Esophagus squamous epithelium (tissue), 5 donors: ENCODE measurements around the gene NPM3. TPM values are rescaled to one million over a fixed set of nuclear protein-coding genes. Genes with fewer than 3 reads are reported as not detected.

ENCODE experiments used
- DNase-seq: peaks from one replicate; lab custom pipeline; 2025; lab: John Stamatoyannopoulos, UW
- H3K27ac ChIP-seq, 4 donors: fragments of 200-600 bp; sonication (generic); one replicate each; pipeline ENCODE4 v1.5.1; 2016 to 2019; ENCODE audit warnings: mild to moderate bottlenecking in 1 of 4
- H3K27me3 ChIP-seq, 4 donors: fragments of 200-600 bp; sonication (generic); 1 replicate in 3 of 4; 2 replicates in 1 of 4; pipeline versions ENCODE4 v1.5.1 to v1.6.0; 2017 to 2021; ENCODE audit warnings: antibody characterized with exemption in 1 of 4
- H3K36me3 ChIP-seq, 3 donors: fragments of 200-600 bp; sonication (generic); one replicate each; pipeline ENCODE4 v1.5.1; 2016 to 2019
- H3K4me1 ChIP-seq, 3 donors: fragments of 200-600 bp; sonication (generic); one replicate each; pipeline ENCODE4 v1.5.1; 2017 to 2019
- H3K4me3 ChIP-seq, 4 donors: fragments of 200-600 bp; sonication (generic); 1 replicate in 3 of 4; 2 replicates in 1 of 4; pipeline ENCODE4 v1.5.1; 2016 to 2019; ENCODE audit warnings: mild to moderate bottlenecking in 2 of 4, moderate library complexity in 1 of 4
- H3K9me3 ChIP-seq, 3 donors: fragments of 200-600 bp; sonication (generic); one replicate each; pipeline ENCODE4 v1.5.1; 2016 to 2019
- POLR2A ChIP-seq, 4 donors: fragments of 450-650 bp; IDR thresholded peaks; one replicate each; pipeline ENCODE4 v1.6.1; 2017; ENCODE audit warnings: antibody characterized with exemption in 4 of 4, mild to moderate bottlenecking in 4 of 4, moderate library complexity in 3 of 4
- WGBS, 2 donors: methylation state at CpG; one replicate each; pipeline ENCODE4 v1.1.5; 2018; 5-methylcytosine and 5-hydroxymethylcytosine counted together
- intact Hi-C: fragments of 100-400 bp; cut with DNase I; formaldehyde crosslinking; loops from one replicate; pipeline ENCODE4 v1.15.0; 2022
- total RNA-seq, 4 donors: library from RNA; depleted of rRNA; stranded (reverse); fragments of >200 nt; gene quantifications; one replicate each; pipeline ENCODE4 v1.1.0, GENCODE V29; 2016
- TF ChIP-seq, protein P1 (sequence below), 6 experiments: fragments of 450-650 bp in 4 of 6; fragments of 200-600 bp in 2 of 6; sonication (generic) in 2 of 6; IDR thresholded peaks; one replicate each; pipeline ENCODE4 v1.5.1; 2016 to 2019; ENCODE audit warnings: antibody characterized with exemption in 6 of 6, mild to moderate bottlenecking in 4 of 6, moderate library complexity in 4 of 6
- donor health status: DM: yes; HTN: yes; CAD: no.

NPM3 gene
- total RNA-seq, 4 donors from 2014 or later: 36.7 to 91.3 (median 52.2) TPM

DNA sequence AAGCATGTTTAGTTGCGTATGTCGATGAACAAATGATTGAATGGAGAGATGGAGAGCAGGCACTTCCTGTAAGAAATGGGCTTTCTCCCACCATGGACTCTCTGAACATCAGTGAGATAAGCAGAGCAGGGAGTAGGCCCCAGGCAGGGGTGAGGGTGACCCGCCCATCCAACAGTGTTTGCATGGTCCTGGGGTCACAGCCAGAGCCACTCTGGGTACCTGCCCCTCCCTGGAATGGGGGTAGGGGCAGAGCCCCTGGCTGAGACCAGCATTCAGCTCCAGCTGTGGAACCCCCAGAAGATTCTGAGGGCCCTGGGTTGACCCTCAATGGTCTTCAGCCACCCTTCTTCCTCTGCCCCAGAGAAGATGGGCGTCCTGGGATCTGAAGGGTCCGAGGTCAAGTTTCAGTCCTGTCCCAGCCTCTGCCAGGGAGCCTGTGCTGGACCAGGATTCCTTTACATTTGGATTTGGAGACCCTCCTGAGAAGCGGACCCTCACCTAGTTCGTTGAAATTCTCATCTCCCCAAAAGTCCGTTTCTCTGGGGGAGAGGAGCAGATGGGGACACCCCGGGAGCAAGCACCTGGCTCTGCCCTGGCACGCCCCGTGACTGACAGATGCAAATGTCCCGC lies 5.0 kb downstream of the NPM3 start:
- Histone ChIP-seq H3K4me1 (peaks cover 47 to 85% (median 52%) of the 10 kb centered on the region in 3 donors), H3K27ac (no peak overlapping the region), H3K27me3 (peaks cover 29 to 65% (median 30%) of the 10 kb centered on the region in 4 donors), H3K9me3 (no peaks in the 10 kb centered on the region), H3K36me3 (no peaks in the 10 kb centered on the region), H3K4me3 (peak overlapping the region in 2 of 4 donors; percentile 45 to 67)
- 50 to 54% methylated on average over 5 to 10 of the region's 12 CpGs for WGBS, 2 donors
- DNase-seq: no peak
- TF ChIP-seq, protein P1, sequence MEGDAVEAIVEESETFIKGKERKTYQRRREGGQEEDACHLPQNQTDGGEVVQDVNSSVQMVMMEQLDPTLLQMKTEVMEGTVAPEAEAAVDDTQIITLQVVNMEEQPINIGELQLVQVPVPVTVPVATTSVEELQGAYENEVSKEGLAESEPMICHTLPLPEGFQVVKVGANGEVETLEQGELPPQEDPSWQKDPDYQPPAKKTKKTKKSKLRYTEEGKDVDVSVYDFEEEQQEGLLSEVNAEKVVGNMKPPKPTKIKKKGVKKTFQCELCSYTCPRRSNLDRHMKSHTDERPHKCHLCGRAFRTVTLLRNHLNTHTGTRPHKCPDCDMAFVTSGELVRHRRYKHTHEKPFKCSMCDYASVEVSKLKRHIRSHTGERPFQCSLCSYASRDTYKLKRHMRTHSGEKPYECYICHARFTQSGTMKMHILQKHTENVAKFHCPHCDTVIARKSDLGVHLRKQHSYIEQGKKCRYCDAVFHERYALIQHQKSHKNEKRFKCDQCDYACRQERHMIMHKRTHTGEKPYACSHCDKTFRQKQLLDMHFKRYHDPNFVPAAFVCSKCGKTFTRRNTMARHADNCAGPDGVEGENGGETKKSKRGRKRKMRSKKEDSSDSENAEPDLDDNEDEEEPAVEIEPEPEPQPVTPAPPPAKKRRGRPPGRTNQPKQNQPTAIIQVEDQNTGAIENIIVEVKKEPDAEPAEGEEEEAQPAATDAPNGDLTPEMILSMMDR (IDR thresholded peaks at IDR 0.05): no peak
- TF ChIP-seq POLR2A (IDR thresholded peaks at IDR 0.05): no peak
- intact Hi-C loops: loop anchor here (5.0 kb wide), 1 partner anchor 176 kb away; no protein-coding TSS in a partner anchor

DNA sequence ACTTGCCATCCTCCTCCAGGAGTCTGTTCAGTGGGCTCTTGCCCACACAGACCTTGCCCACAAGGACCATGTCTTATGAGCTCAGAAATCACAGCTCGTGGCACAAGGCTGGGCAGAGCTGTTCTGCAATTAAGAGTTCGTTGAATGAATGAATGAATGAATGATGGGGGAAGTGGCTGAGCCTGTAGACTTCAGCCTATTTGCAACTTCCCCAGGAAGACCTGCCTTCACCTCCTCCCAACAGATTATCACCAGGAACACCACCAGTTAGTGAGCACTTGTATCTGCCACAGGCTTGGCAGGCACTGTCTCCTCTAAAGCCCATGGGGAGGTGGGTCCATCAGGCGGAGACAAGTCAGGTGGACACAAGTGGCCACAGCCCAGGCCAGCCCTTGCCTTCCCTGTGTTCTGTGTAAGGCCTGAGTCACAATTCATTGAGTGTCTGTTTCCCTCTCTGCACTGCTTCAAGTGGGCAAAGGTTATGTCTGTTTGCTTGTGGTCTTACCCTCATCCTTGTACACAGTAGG lies 5.6 kb downstream of the NPM3 start:
- intact Hi-C loops: loop anchor here (5.0 kb wide), 1 partner anchor 175 kb away; no protein-coding TSS in a partner anchor
- 84 to 100% methylated on average over 1 to 2 of the region's 3 CpGs for WGBS, 2 donors
- Histone ChIP-seq H3K4me1 (peaks cover 44 to 80% (median 50%) of the 10 kb centered on the region in 3 donors), H3K4me3 (no peak overlapping the region), H3K9me3 (no peaks in the 10 kb centered on the region), H3K27ac (no peak overlapping the region), H3K36me3 (no peaks in the 10 kb centered on the region), H3K27me3 (peaks cover 30 to 71% (median 33%) of the 10 kb centered on the region in 4 donors)
- TF ChIP-seq, protein P1 (IDR thresholded peaks at IDR 0.05): no peak
- TF ChIP-seq POLR2A (IDR thresholded peaks at IDR 0.05): no peak
- DNase-seq: no peak

DNA sequence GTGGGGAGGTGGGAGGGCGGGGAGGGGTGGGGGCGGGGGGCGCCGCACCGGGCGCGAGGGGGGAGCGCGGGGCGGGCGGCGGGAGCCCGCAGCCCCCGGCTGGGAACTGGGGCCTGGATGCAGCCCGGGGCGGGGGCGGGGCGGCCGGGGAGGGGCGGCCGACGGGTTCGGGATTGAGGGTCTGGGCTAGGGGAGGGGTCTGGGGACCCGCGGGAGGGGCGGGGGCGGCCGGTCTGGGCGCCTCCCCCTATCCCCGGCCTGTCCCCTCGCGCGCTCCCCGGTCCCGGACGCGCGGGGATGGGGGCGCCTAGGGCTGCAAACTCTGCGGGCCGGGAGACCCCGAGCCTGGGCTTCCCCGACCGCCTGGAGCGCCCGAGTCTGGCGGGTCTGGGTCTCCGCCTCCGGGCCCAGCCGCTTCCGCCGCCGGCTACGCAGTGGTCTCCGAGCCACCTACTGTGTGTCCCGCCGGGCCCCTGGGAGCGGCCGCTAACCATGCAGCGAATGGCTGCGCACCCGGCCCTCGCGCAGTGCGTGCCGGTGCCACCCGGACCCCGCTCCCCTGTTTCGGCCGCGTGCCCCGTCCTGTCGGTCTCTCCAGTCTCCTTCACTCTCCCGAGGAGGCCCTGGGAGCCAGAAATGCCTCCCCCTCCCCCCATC lies 7.0 kb downstream of the NPM3 start:
- 26% methylated on average over 9 of the region's 74 CpGs; no CpG with 5 or more reads in 1 of the 2 donors for WGBS, 2 donors
- Histone ChIP-seq H3K27me3 (peaks cover 32 to 85% (median 40%) of the 10 kb centered on the region in 4 donors), H3K4me1 (peaks cover 34 to 66% (median 36%) of the 10 kb centered on the region in 3 donors), H3K36me3 (no peaks in the 10 kb centered on the region), H3K4me3 (peak overlapping the region in 2 of 4 donors; percentile 39 to 61), H3K9me3 (no peaks in the 10 kb centered on the region), H3K27ac (no peak overlapping the region)
- intact Hi-C loops: loop anchor here (5.0 kb wide), 1 partner anchor 174 kb away; no protein-coding TSS in a partner anchor
- DNase-seq: no peak
- TF ChIP-seq, protein P1 (IDR thresholded peaks at IDR 0.05): no peak
- no peak for TF ChIP-seq POLR2A (IDR thresholded peaks at IDR 0.05)

DNA sequence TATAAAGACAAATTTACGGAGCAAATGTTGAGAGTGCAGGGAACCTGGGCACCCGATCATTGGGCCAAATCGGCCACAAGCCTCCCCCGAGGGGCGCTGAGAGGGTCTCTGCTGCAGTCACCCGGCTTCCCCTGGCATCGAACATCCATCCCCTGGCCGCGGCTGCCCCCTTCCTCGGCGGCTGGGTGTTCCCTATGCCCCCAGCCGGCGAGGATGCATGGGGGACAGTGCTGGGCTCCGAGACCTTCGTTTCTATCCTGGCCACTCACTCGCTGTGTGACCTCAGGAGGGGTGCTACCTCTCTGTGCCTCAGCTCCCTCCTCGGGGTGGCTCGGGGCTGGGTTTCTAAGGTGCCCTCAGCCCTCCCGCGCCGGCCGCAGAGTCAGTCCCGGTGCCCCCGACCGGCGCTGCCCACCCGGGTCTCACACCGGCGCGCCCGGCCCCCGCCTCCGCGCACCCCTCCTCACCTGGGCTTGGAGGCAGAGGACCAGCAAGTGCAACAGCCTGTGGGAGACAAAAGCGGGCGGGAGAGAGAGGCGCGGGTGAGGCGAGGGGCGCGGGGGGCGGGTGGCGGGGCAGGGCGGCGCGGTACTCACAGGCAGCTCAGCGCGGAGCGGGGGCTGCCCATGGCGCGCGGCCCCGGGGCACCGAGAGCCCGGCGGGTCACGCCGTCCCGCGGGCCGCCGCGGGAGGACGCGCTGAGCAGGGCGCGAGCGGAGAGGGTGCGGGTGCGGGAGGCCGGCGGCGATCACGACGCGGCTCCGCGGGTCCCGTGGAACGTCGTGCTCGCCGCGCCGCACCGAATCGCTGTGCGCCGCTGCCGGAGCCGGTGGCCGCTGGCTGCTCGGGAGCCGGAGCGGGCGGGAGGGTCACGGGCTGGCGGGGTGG lies 7.7 kb downstream of the NPM3 start, which contains the start of gene FGF8:
TSS of gene FGF8 (minus strand) at position 842 of the 888 bp plus-strand sequence. CDS start at position 628, 214 bp downstream.
- no peak for TF ChIP-seq POLR2A (IDR thresholded peaks at IDR 0.05)
- TF ChIP-seq, protein P1 (IDR thresholded peaks at IDR 0.05): no peak
- H3K36me3 ChIP-seq: no peaks in the 10 kb centered on the region
- H3K27me3 ChIP-seq: peaks cover 32 to 93% (median 40%) of the 10 kb centered on the region in 4 donors
- H3K9me3 ChIP-seq: no peaks in the 10 kb centered on the region
- no peak within 1 kb of the TSS for H3K27ac ChIP-seq
- H3K4me3 ChIP-seq: peak within 1 kb of the TSS in 2 of 4 donors; percentile 39 to 61
- WGBS, 2 donors: 0% methylated on average over 2 of the region's 98 CpGs; no CpG with 5 or more reads in 1 of the 2 donors
- DNase-seq: no peak
- peaks cover 28 to 58% (median 33%) of the 10 kb centered on the region in 3 donors for H3K4me1 ChIP-seq
- intact Hi-C loops: loop anchor here (5.0 kb wide), 1 partner anchor 173 kb away; no protein-coding TSS in a partner anchor
